ENCODE data around the gene GPHA2.

The GPHA2 gene

GRCh38 chr11:64891215-64891848 lies 44.4 kb downstream of the GPHA2 start:
- DNase-seq (ENCODE audit: low read depth in 2 of 2) = no peak

GRCh38 chr11:64890522-64890939 lies 45.2 kb downstream of the GPHA2 start:
- no peak for DNase-seq (ENCODE audit: low read depth in 2 of 2)

GRCh38 chr11:64888729-64889511 lies 46.8 kb downstream of the GPHA2 start:
- no peak for DNase-seq (ENCODE audit: low read depth in 2 of 2)

- DNase-seq (ENCODE audit: low read depth in 2 of 2) = no peak
Measured at GRCh38 chr11:64888406-64888728, 47.3 kb downstream of the GPHA2 start.

- DNase-seq (ENCODE audit: low read depth in 2 of 2) = peak; percentile 57 to 58
Measured at GRCh38 chr11:64887757-64888405, 47.8 kb downstream of the GPHA2 start.

- DNase-seq (ENCODE audit: low read depth in 2 of 2) = no peak
Measured at GRCh38 chr11:64887234-64887756, 48.4 kb downstream of the GPHA2 start.

GRCh38 chr11:64885367-64886286 lies 50.1 kb downstream of the GPHA2 start:
- DNase-seq (ENCODE audit: low read depth in 2 of 2) = no peak
